A673 (cell line): ENCODE results near the gene HLA-DRB5.

Source experiments
- EZH2 ChIP-seq: fragments of 200-600 bp; sonication (generic); IDR thresholded peaks from 2 replicates; pipeline ENCODE4 v1.6.1; 2017; ENCODE audit warnings: borderline replicate concordance, low read depth, mild to moderate bottlenecking, mixed read lengths, antibody characterized with exemption, low read length; ENCODE audit not compliant: poor library complexity, severe bottlenecking
- TF ChIP-seq, protein P1 (sequence below): fragments of 300-800, 200-600 bp; sonication (generic); conservative IDR thresholded peaks from 2 replicates; pipeline ENCODE4 v1.5.1; 2017; ENCODE audit warnings: low read depth, mild to moderate bottlenecking, antibody characterized with exemption, low read length, moderate library complexity, mixed read lengths

DNA sequence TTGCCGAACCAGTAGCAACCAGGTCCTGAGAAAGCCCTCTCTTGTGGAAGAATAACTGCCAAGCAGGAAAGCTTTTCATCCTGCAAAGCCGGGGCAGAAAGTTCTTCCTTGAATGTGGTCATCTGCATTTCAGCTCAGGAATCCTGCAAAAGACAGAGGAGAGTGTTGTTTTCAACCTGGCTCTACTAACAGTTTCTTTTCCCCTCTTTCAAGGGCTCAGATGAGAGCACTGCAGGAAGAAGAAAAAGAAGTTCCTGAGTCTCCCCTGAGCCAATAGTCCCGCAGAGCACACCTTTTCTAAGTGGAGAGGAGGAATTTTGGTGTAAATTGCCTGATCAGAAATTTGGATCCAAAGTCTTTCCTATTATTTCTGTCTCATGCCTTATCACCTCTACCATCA, 48.9 kb upstream of the HLA-DRB5 start:
- TF ChIP-seq, protein P1, sequence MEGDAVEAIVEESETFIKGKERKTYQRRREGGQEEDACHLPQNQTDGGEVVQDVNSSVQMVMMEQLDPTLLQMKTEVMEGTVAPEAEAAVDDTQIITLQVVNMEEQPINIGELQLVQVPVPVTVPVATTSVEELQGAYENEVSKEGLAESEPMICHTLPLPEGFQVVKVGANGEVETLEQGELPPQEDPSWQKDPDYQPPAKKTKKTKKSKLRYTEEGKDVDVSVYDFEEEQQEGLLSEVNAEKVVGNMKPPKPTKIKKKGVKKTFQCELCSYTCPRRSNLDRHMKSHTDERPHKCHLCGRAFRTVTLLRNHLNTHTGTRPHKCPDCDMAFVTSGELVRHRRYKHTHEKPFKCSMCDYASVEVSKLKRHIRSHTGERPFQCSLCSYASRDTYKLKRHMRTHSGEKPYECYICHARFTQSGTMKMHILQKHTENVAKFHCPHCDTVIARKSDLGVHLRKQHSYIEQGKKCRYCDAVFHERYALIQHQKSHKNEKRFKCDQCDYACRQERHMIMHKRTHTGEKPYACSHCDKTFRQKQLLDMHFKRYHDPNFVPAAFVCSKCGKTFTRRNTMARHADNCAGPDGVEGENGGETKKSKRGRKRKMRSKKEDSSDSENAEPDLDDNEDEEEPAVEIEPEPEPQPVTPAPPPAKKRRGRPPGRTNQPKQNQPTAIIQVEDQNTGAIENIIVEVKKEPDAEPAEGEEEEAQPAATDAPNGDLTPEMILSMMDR = no peak
- TF ChIP-seq EZH2 = no peak
